ENCODE results near the gene FBRSL1.
"Not testable (repeated sequence)": the region's sequence is repeated elsewhere in the genome, so short reads cannot be mapped to it uniquely, and the experiment has no call there.

- not testable (repeated sequence) for TF ChIP-seq POLR2A (IDR thresholded peaks at IDR 0.05); POLR2AphosphoS5 (IDR thresholded peaks at IDR 0.05); CTCF (IDR thresholded peaks at IDR 0.05 in 8 of 11, conservative IDR thresholded peaks at IDR 0.05 in 3 of 11)
These were observed 49.5 kb upstream of the FBRSL1 start for GRCh38 chr12:132440420-132440819.
